ENCODE results near the gene LARGE1.

LARGE1 gene

GRCh38 chr22:33887173-33887572 is 33.1 kb downstream of the LARGE1 start:
- H3K36me3 ChIP-seq (ENCODE audit: insufficient read depth, low read length) = no peaks in the 10 kb centered on the region
- H3K9me3 ChIP-seq (ENCODE audit: control insufficient read depth, insufficient read depth, low read length) = no peaks in the 10 kb centered on the region
- H3K9ac ChIP-seq (ENCODE audit: low read depth, low read length) = no peak overlapping the region
- H3K4me1 ChIP-seq (ENCODE audit: insufficient read depth, low read length) = peaks cover 29% of the 10 kb centered on the region

GRCh38 chr22:33886696-33887095 is 33.6 kb downstream of the LARGE1 start:
- peaks cover 28% of the 10 kb centered on the region for H3K4me1 ChIP-seq (ENCODE audit: insufficient read depth, low read length)

GRCh38 chr22:33884829-33885228 is 35.4 kb downstream of the LARGE1 start:
- Histone ChIP-seq H3K36me3 (ENCODE audit: insufficient read depth, low read length) (no peaks in the 10 kb centered on the region), H3K4me1 (ENCODE audit: insufficient read depth, low read length) (peaks cover 31% of the 10 kb centered on the region), H3K9ac (ENCODE audit: low read depth, low read length) (no peak overlapping the region), H3K9me3 (ENCODE audit: control insufficient read depth, insufficient read depth, low read length) (no peaks in the 10 kb centered on the region)

More at GRCh38 chr22:33886696-33887095, 33.6 kb downstream of the LARGE1 start:
- Histone ChIP-seq H3K9me3 (ENCODE audit: control insufficient read depth, insufficient read depth, low read length) (no peaks in the 10 kb centered on the region), H3K9ac (ENCODE audit: low read depth, low read length) (no peak overlapping the region), H3K36me3 (ENCODE audit: insufficient read depth, low read length) (no peaks in the 10 kb centered on the region)

GRCh38 chr22:33883961-33884808 is 36.1 kb downstream of the LARGE1 start:
- no peak overlapping the region for H3K9ac ChIP-seq (ENCODE audit: low read depth, low read length)
- H3K36me3 ChIP-seq (ENCODE audit: insufficient read depth, low read length) = no peaks in the 10 kb centered on the region
- H3K4me1 ChIP-seq (ENCODE audit: insufficient read depth, low read length) = peaks cover 31% of the 10 kb centered on the region
- no peaks in the 10 kb centered on the region for H3K9me3 ChIP-seq (ENCODE audit: control insufficient read depth, insufficient read depth, low read length)

- no peaks in the 10 kb centered on the region for H3K9me3 ChIP-seq (ENCODE audit: control insufficient read depth, insufficient read depth, low read length)
- no peaks in the 10 kb centered on the region for H3K36me3 ChIP-seq (ENCODE audit: insufficient read depth, low read length)
- H3K4me1 ChIP-seq (ENCODE audit: insufficient read depth, low read length) = peaks cover 31% of the 10 kb centered on the region
- no peak overlapping the region for H3K9ac ChIP-seq (ENCODE audit: low read depth, low read length)
Observed at GRCh38 chr22:33883561-33883960, 36.7 kb downstream of the LARGE1 start.

GRCh38 chr22:33882991-33883390 is 37.3 kb downstream of the LARGE1 start:
- H3K9me3 ChIP-seq (ENCODE audit: control insufficient read depth, insufficient read depth, low read length) = no peaks in the 10 kb centered on the region

GRCh38 chr22:33880986-33881385 is 39.3 kb downstream of the LARGE1 start:
- Histone ChIP-seq H3K4me1 (ENCODE audit: insufficient read depth, low read length) (peaks cover 40% of the 10 kb centered on the region), H3K9me3 (ENCODE audit: control insufficient read depth, insufficient read depth, low read length) (no peaks in the 10 kb centered on the region), H3K9ac (ENCODE audit: low read depth, low read length) (no peak overlapping the region)

More at GRCh38 chr22:33882991-33883390, 37.3 kb downstream of the LARGE1 start:
- no peak overlapping the region for H3K9ac ChIP-seq (ENCODE audit: low read depth, low read length)
- peaks cover 31% of the 10 kb centered on the region for H3K4me1 ChIP-seq (ENCODE audit: insufficient read depth, low read length)
- H3K36me3 ChIP-seq (ENCODE audit: insufficient read depth, low read length) = no peaks in the 10 kb centered on the region

GRCh38 chr22:33879796-33880195 is 40.5 kb downstream of the LARGE1 start:
- H3K4me1 ChIP-seq (ENCODE audit: insufficient read depth, low read length) = peaks cover 40% of the 10 kb centered on the region
- H3K9ac ChIP-seq (ENCODE audit: low read depth, low read length) = no peak overlapping the region
- no peaks in the 10 kb centered on the region for H3K9me3 ChIP-seq (ENCODE audit: control insufficient read depth, insufficient read depth, low read length)
- no peaks in the 10 kb centered on the region for H3K36me3 ChIP-seq (ENCODE audit: insufficient read depth, low read length)

More at GRCh38 chr22:33880986-33881385, 39.3 kb downstream of the LARGE1 start:
- no peaks in the 10 kb centered on the region for H3K36me3 ChIP-seq (ENCODE audit: insufficient read depth, low read length)

GRCh38 chr22:33875316-33875715 is 45.0 kb downstream of the LARGE1 start:
- peaks cover 27% of the 10 kb centered on the region for H3K4me1 ChIP-seq (ENCODE audit: insufficient read depth, low read length)
- H3K9ac ChIP-seq (ENCODE audit: low read depth, low read length) = no peak overlapping the region
- H3K36me3 ChIP-seq (ENCODE audit: insufficient read depth, low read length) = no peaks in the 10 kb centered on the region
- H3K9me3 ChIP-seq (ENCODE audit: control insufficient read depth, insufficient read depth, low read length) = no peaks in the 10 kb centered on the region

GRCh38 chr22:33874206-33874605 is 46.1 kb downstream of the LARGE1 start:
- H3K9me3 ChIP-seq (ENCODE audit: control insufficient read depth, insufficient read depth, low read length) = no peaks in the 10 kb centered on the region
- no peaks in the 10 kb centered on the region for H3K36me3 ChIP-seq (ENCODE audit: insufficient read depth, low read length)
- H3K9ac ChIP-seq (ENCODE audit: low read depth, low read length) = no peak overlapping the region
- peaks cover 27% of the 10 kb centered on the region for H3K4me1 ChIP-seq (ENCODE audit: insufficient read depth, low read length)

- Histone ChIP-seq H3K4me1 (ENCODE audit: insufficient read depth, low read length) (peaks cover 27% of the 10 kb centered on the region), H3K36me3 (ENCODE audit: insufficient read depth, low read length) (no peaks in the 10 kb centered on the region), H3K9ac (ENCODE audit: low read depth, low read length) (no peak overlapping the region), H3K9me3 (ENCODE audit: control insufficient read depth, insufficient read depth, low read length) (no peaks in the 10 kb centered on the region)
Observed at GRCh38 chr22:33873666-33874065, 46.6 kb downstream of the LARGE1 start.

GRCh38 chr22:33873186-33873585 is 47.1 kb downstream of the LARGE1 start:
- Histone ChIP-seq H3K36me3 (ENCODE audit: insufficient read depth, low read length) (no peaks in the 10 kb centered on the region), H3K9ac (ENCODE audit: low read depth, low read length) (no peak overlapping the region), H3K4me1 (ENCODE audit: insufficient read depth, low read length) (peaks cover 27% of the 10 kb centered on the region), H3K9me3 (ENCODE audit: control insufficient read depth, insufficient read depth, low read length) (no peaks in the 10 kb centered on the region)

- no peaks in the 10 kb centered on the region; the same call in 1 of the 2 replicates for H3K9me3 ChIP-seq (ENCODE audit: control insufficient read depth, insufficient read depth, low read length)
- no peak overlapping the region for H3K9ac ChIP-seq (ENCODE audit: low read depth, low read length)
- peaks cover 22% of the 10 kb centered on the region for H3K4me1 ChIP-seq (ENCODE audit: insufficient read depth, low read length)
- H3K36me3 ChIP-seq (ENCODE audit: insufficient read depth, low read length) = no peaks in the 10 kb centered on the region
Observed at GRCh38 chr22:33871935-33872334, 48.3 kb downstream of the LARGE1 start.

- Histone ChIP-seq H3K36me3 (ENCODE audit: insufficient read depth, low read length) (no peaks in the 10 kb centered on the region), H3K9me3 (ENCODE audit: control insufficient read depth, insufficient read depth, low read length) (no peaks in the 10 kb centered on the region; the same call in 1 of the 2 replicates), H3K4me1 (ENCODE audit: insufficient read depth, low read length) (peaks cover 16% of the 10 kb centered on the region), H3K9ac (ENCODE audit: low read depth, low read length) (no peak overlapping the region)
Observed at GRCh38 chr22:33869946-33870345, 50.3 kb downstream of the LARGE1 start.

- no peaks in the 10 kb centered on the region; the same call in 1 of the 2 replicates for H3K9me3 ChIP-seq (ENCODE audit: control insufficient read depth, insufficient read depth, low read length)
- H3K4me1 ChIP-seq (ENCODE audit: insufficient read depth, low read length) = no peaks in the 10 kb centered on the region; the same call in 1 of the 2 replicates
- no peak overlapping the region for H3K9ac ChIP-seq (ENCODE audit: low read depth, low read length)
- H3K36me3 ChIP-seq (ENCODE audit: insufficient read depth, low read length) = no peaks in the 10 kb centered on the region
Observed at GRCh38 chr22:33867971-33868370, 52.3 kb downstream of the LARGE1 start.

All from ES-I3 (cell line).